RWPE2 (cell line): ENCODE measurements around the gene IQGAP3.

Experiments
- ATAC-seq: fragments of 200-7000 bp; cut with Tn5 transposase; 3 replicates; pipeline ENCODE4 v1.9.1; 2021; ENCODE audit warnings: low read depth
- DNase-seq: peaks from one replicate; pipeline ENCODE4 v3.0.0-alpha.2; 2020; ENCODE audit warnings: low spot score
- H3K27ac ChIP-seq: fragments of 450-650 bp; 2 replicates; pipeline ENCODE4 v1.5.1; 2017; ENCODE audit warnings: mild to moderate bottlenecking; ENCODE audit not compliant: poor library complexity, severe bottlenecking
- H3K27me3 ChIP-seq: fragments of 250-450 bp; sonication (Bioruptor Pico); 2 replicates; pipeline ENCODE4 v1.5.1; 2021; ENCODE audit warnings: mild to moderate bottlenecking, moderate library complexity; ENCODE audit not compliant: insufficient read depth, poor library complexity, severe bottlenecking
- H3K36me3 ChIP-seq: fragments of 250-450 bp; sonication (Bioruptor Pico); 2 replicates; pipeline ENCODE4 v1.5.1; 2020; ENCODE audit warnings: low read depth, mild to moderate bottlenecking, moderate library complexity
- H3K4me1 ChIP-seq: fragments of 250-450 bp; sonication (Bioruptor Pico); 2 replicates; pipeline ENCODE4 v1.5.1; 2021; ENCODE audit warnings: mild to moderate bottlenecking, moderate library complexity; ENCODE audit not compliant: insufficient read depth, poor library complexity, severe bottlenecking
- H3K4me3 ChIP-seq: fragments of 250-450 bp; sonication (Bioruptor Pico); 2 replicates; pipeline ENCODE4 v1.5.1; 2021; ENCODE audit warnings: mild to moderate bottlenecking, moderate library complexity; ENCODE audit not compliant: severe bottlenecking
- H3K9me3 ChIP-seq: fragments of 250-450 bp; sonication (Bioruptor Pico); 2 replicates; pipeline ENCODE4 v1.5.1; 2021; ENCODE audit warnings: mild to moderate bottlenecking, moderate library complexity; ENCODE audit not compliant: severe bottlenecking
- CTCF ChIP-seq: fragments of 450-650 bp; IDR thresholded peaks from one replicate; pipeline ENCODE4 v1.5.1; 2017; ENCODE audit warnings: mild to moderate bottlenecking, moderate library complexity; ENCODE audit not compliant: poor library complexity, severe bottlenecking

IQGAP3 gene

GRCh38 chr1:156593661-156593989, 21.3 kb upstream of the IQGAP3 start:
- H3K4me3 ChIP-seq, result no peak overlapping the region
- ATAC-seq, result no peak
- peaks cover 5% of the 10 kb centered on the region for H3K4me1 ChIP-seq
- no peaks in the 10 kb centered on the region for H3K9me3 ChIP-seq
- H3K36me3 ChIP-seq, result peaks cover 60% of the 10 kb centered on the region
- no peaks in the 10 kb centered on the region for H3K27me3 ChIP-seq
- no peak overlapping the region for H3K27ac ChIP-seq
- TF ChIP-seq CTCF, result no peak
- DNase-seq, result no peak

- Histone ChIP-seq H3K36me3 (peaks cover 55% of the 10 kb centered on the region), H3K4me1 (peaks cover 5% of the 10 kb centered on the region), H3K27ac (no peak overlapping the region), H3K27me3 (no peaks in the 10 kb centered on the region), H3K4me3 (no peak overlapping the region), H3K9me3 (no peaks in the 10 kb centered on the region)
- no peak for ATAC-seq
- no peak for DNase-seq
- TF ChIP-seq CTCF, result no peak
Observed at GRCh38 chr1:156592910-156593660, 20.7 kb upstream of the IQGAP3 start.

- Histone ChIP-seq H3K27ac (peak overlapping the region; percentile 37), H3K36me3 (peaks cover 48% of the 10 kb centered on the region), H3K27me3 (no peaks in the 10 kb centered on the region), H3K4me3 (peak overlapping the region; percentile 72), H3K4me1 (peaks cover 5% of the 10 kb centered on the region), H3K9me3 (no peaks in the 10 kb centered on the region)
- DNase-seq, result no peak
- TF ChIP-seq CTCF, result no peak
- no peak; the same call in 2 of the 3 replicates for ATAC-seq
Observed at GRCh38 chr1:156592158-156592909, 20.0 kb upstream of the IQGAP3 start.

GRCh38 chr1:156591432-156592157, 19.2 kb upstream of the IQGAP3 start, which contains the start of gene NAXE:
Gene NAXE (plus strand): TSS chr1:156591776. CDS start chr1:156591805, 29 bp downstream.
- Histone ChIP-seq H3K4me3 (peak within 1 kb of the TSS; percentile 72), H3K36me3 (peaks cover 40% of the 10 kb centered on the region), H3K27me3 (no peaks in the 10 kb centered on the region), H3K9me3 (no peaks in the 10 kb centered on the region), H3K4me1 (peaks cover 5% of the 10 kb centered on the region), H3K27ac (peak within 1 kb of the TSS; percentile 37)
- DNase-seq, result no peak
- peak; percentile 85 for ATAC-seq
- TF ChIP-seq CTCF, result no peak
